Measurements from ENCODE around the gene CACNA2D4.

DNA sequence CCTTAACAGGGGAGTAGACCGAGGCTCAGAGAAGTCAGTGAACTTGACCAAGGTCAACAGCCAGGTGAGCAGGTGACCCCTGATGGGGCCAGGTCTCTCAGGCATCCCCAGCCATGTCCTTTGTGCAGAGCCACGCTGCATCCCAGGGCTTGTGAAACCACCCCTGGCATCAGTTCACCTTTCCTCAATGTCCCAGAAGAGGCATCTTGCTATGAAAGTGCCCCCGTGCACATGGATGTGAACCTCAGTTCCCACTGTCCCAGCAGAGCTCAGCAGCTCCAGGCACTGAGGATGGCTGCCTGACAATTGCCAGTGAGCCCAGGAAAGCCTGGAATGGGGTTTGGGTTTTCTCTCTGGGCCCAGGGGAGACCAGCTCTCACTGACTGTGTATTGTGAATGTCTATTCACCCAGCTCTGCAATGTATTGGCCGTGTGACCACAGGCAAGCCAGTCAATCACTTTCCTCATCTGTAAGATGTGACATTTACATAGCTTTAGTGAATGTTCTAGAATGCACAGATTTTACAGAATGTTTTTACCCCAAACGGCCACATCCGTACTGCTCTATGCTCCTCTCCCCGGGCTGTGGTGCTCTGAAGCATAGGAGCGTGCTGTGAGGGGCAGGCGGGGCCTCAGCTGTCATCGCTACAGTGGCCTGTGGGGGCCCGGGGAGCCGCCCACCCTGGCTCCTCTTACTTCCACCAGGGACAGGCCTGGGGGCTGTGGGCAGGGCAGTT lies 4.9 kb downstream of the CACNA2D4 start:
- TF ChIP-seq, protein P1, sequence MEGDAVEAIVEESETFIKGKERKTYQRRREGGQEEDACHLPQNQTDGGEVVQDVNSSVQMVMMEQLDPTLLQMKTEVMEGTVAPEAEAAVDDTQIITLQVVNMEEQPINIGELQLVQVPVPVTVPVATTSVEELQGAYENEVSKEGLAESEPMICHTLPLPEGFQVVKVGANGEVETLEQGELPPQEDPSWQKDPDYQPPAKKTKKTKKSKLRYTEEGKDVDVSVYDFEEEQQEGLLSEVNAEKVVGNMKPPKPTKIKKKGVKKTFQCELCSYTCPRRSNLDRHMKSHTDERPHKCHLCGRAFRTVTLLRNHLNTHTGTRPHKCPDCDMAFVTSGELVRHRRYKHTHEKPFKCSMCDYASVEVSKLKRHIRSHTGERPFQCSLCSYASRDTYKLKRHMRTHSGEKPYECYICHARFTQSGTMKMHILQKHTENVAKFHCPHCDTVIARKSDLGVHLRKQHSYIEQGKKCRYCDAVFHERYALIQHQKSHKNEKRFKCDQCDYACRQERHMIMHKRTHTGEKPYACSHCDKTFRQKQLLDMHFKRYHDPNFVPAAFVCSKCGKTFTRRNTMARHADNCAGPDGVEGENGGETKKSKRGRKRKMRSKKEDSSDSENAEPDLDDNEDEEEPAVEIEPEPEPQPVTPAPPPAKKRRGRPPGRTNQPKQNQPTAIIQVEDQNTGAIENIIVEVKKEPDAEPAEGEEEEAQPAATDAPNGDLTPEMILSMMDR (IDR thresholded peaks at IDR 0.05 in 4 of 5, conservative IDR thresholded peaks at IDR 0.05 in 1 of 5), result no peak
- no peak for TF ChIP-seq POLR2A (IDR thresholded peaks at IDR 0.05)
